ENCODE data around the gene NUBP2.
A peak's percentile ranks its signal among the peaks of the same experiment; 100 is the strongest.

The NUBP2 gene

GRCh38 chr16:1788708-1789100 is 5.9 kb downstream of the NUBP2 start:
- H3K36me3 Mint-ChIP-seq (ENCODE audit: low read depth), result peaks cover 5% of the 10 kb centered on the region
- H3K4me3 Mint-ChIP-seq, result peak overlapping the region in 2 of 3 experiments; percentile 41 to 57
- no peak for TF ChIP-seq CTCF (IDR thresholded peaks at IDR 0.05; ENCODE audit: unreplicated experiment in 3 of 3)
- H3K27ac Mint-ChIP-seq, result no peak overlapping the region
- H3K9me3 Mint-ChIP-seq, result no peaks in the 10 kb centered on the region
- no peaks in the 10 kb centered on the region for H3K4me1 Mint-ChIP-seq
- H3K27me3 Mint-ChIP-seq (ENCODE audit: low read depth), result no peaks in the 10 kb centered on the region

- no peak overlapping the region for H3K27ac Mint-ChIP-seq
- H3K27me3 Mint-ChIP-seq (ENCODE audit: low read depth), result no peaks in the 10 kb centered on the region
- peaks cover 5% of the 10 kb centered on the region for H3K36me3 Mint-ChIP-seq (ENCODE audit: low read depth)
- no peaks in the 10 kb centered on the region for H3K9me3 Mint-ChIP-seq
- H3K4me3 Mint-ChIP-seq, result no peak overlapping the region
- no peak for TF ChIP-seq CTCF (IDR thresholded peaks at IDR 0.05; ENCODE audit: unreplicated experiment in 3 of 3)
- no peaks in the 10 kb centered on the region for H3K4me1 Mint-ChIP-seq
These were observed 6.9 kb downstream of the NUBP2 start for GRCh38 chr16:1789643-1790045.

- Mint-ChIP-seq H3K27ac (no peak overlapping the region), H3K36me3 (ENCODE audit: low read depth) (peaks cover 5% of the 10 kb centered on the region), H3K27me3 (ENCODE audit: low read depth) (no peaks in the 10 kb centered on the region), H3K4me1 (no peaks in the 10 kb centered on the region), H3K4me3 (no peak overlapping the region), H3K9me3 (no peaks in the 10 kb centered on the region)
- no peak for TF ChIP-seq CTCF (IDR thresholded peaks at IDR 0.05; ENCODE audit: unreplicated experiment in 3 of 3)
These were observed 7.5 kb downstream of the NUBP2 start for GRCh38 chr16:1790261-1790610.

- Mint-ChIP-seq H3K27me3 (ENCODE audit: low read depth) (no peaks in the 10 kb centered on the region), H3K36me3 (ENCODE audit: low read depth) (peaks cover 5% of the 10 kb centered on the region), H3K9me3 (no peaks in the 10 kb centered on the region), H3K4me1 (no peaks in the 10 kb centered on the region), H3K4me3 (no peak overlapping the region), H3K27ac (no peak overlapping the region)
- TF ChIP-seq CTCF (IDR thresholded peaks at IDR 0.05; ENCODE audit: unreplicated experiment in 3 of 3), result no peak
These were observed 8.0 kb downstream of the NUBP2 start for GRCh38 chr16:1790611-1791255.

- Mint-ChIP-seq H3K27me3 (ENCODE audit: low read depth) (no peaks in the 10 kb centered on the region), H3K4me3 (no peak overlapping the region), H3K9me3 (no peaks in the 10 kb centered on the region), H3K27ac (no peak overlapping the region), H3K4me1 (no peaks in the 10 kb centered on the region), H3K36me3 (ENCODE audit: low read depth) (peaks cover 5% of the 10 kb centered on the region)
- TF ChIP-seq CTCF (IDR thresholded peaks at IDR 0.05; ENCODE audit: unreplicated experiment in 3 of 3), result no peak
These were observed 8.6 kb downstream of the NUBP2 start for GRCh38 chr16:1791256-1791942.

Measured in nephron (organoid).